Ishikawa (cell line): ENCODE measurements around the gene MGAT3.

Experiments used
- CEBPB ChIP-seq: IDR thresholded peaks from 2 replicates; pipeline ENCODE4 v1.6.1; 2012
- CREB1 ChIP-seq: IDR thresholded peaks from 2 replicates; pipeline ENCODE4 v1.6.1; 2012; ENCODE audit warnings: low read depth
- EGR1 ChIP-seq: IDR thresholded peaks from 2 replicates; pipeline ENCODE4 v1.6.1; 2012
- EP300 ChIP-seq: IDR thresholded peaks from 2 replicates; pipeline ENCODE4 v1.6.1; 2012; ENCODE audit warnings: borderline replicate concordance
- FOXM1 ChIP-seq: IDR thresholded peaks from 2 replicates; pipeline ENCODE4 v1.6.1; 2012; ENCODE audit warnings: low read depth, borderline replicate concordance
- MAX ChIP-seq: IDR thresholded peaks from 2 replicates; pipeline ENCODE4 v1.6.1; 2012
- NFIC ChIP-seq: IDR thresholded peaks from 2 replicates; pipeline ENCODE4 v1.6.1; 2012
- RAD21 ChIP-seq: IDR thresholded peaks from 2 replicates; pipeline ENCODE4 v1.6.1; 2012; ENCODE audit warnings: low read depth
- TAF1 ChIP-seq: IDR thresholded peaks from 2 replicates; pipeline ENCODE4 v1.6.1; 2012; ENCODE audit warnings: low read depth, mild to moderate bottlenecking
- TCF12 ChIP-seq: IDR thresholded peaks from 2 replicates; pipeline ENCODE4 v1.6.1; 2012; ENCODE audit warnings: low read depth
- TEAD4 ChIP-seq: IDR thresholded peaks from 2 replicates; pipeline ENCODE4 v1.6.1; 2012
- USF1 ChIP-seq: IDR thresholded peaks from 2 replicates; pipeline ENCODE4 v1.6.1; 2012
- YY1 ChIP-seq: IDR thresholded peaks from 2 replicates; pipeline ENCODE4 v1.6.1; 2012; ENCODE audit warnings: low read depth
- ZBTB7A ChIP-seq: IDR thresholded peaks from 2 replicates; pipeline ENCODE4 v1.6.1; 2012; ENCODE audit warnings: low read depth
- TF ChIP-seq, protein P1 (sequence below): IDR thresholded peaks from 2 replicates; pipeline ENCODE4 v1.6.1; 2012; ENCODE audit warnings: low read depth, mild to moderate bottlenecking

MGAT3 gene

GRCh38 chr22:39535831-39536449, 79.1 kb downstream of the MGAT3 start:
- TF ChIP-seq CEBPB, result no peak
- TF ChIP-seq EGR1, result no peak
- TF ChIP-seq EP300, result no peak
- no peak for TF ChIP-seq NFIC
- TF ChIP-seq CREB1, result no peak
- TF ChIP-seq, protein P1, sequence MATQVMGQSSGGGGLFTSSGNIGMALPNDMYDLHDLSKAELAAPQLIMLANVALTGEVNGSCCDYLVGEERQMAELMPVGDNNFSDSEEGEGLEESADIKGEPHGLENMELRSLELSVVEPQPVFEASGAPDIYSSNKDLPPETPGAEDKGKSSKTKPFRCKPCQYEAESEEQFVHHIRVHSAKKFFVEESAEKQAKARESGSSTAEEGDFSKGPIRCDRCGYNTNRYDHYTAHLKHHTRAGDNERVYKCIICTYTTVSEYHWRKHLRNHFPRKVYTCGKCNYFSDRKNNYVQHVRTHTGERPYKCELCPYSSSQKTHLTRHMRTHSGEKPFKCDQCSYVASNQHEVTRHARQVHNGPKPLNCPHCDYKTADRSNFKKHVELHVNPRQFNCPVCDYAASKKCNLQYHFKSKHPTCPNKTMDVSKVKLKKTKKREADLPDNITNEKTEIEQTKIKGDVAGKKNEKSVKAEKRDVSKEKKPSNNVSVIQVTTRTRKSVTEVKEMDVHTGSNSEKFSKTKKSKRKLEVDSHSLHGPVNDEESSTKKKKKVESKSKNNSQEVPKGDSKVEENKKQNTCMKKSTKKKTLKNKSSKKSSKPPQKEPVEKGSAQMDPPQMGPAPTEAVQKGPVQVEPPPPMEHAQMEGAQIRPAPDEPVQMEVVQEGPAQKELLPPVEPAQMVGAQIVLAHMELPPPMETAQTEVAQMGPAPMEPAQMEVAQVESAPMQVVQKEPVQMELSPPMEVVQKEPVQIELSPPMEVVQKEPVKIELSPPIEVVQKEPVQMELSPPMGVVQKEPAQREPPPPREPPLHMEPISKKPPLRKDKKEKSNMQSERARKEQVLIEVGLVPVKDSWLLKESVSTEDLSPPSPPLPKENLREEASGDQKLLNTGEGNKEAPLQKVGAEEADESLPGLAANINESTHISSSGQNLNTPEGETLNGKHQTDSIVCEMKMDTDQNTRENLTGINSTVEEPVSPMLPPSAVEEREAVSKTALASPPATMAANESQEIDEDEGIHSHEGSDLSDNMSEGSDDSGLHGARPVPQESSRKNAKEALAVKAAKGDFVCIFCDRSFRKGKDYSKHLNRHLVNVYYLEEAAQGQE, result no peak
- no peak for TF ChIP-seq YY1

DNA sequence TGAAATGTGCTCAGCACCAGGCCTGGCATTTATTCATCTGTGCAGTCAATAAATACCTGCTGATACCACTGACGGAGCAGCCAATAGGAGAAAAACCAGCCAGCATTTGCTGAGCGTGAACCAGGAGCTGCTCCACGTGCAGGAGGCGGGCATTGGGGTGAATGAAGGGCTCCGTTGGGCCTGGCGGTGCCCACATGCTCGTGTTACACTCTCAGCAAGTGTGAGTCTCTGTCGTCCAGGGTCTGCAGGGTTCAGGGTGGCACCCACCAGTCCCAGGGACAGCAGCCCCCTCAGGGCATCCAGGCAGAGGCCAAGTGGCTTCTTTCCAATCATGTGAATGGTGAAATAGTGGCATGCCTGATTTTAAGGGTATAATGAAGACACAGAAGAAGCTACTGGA, 79.9 kb downstream of the MGAT3 start:
- TF ChIP-seq EP300 (no peak), EGR1 (no peak), USF1 (no peak), TAF1 (no peak), YY1 (no peak), RAD21 (no peak), FOXM1 (no peak), ZBTB7A (no peak), CEBPB (no peak), TCF12 (no peak), MAX (no peak), NFIC (no peak), TEAD4 (no peak), CREB1 (no peak)
- TF ChIP-seq, protein P1, result no peak

GRCh38 chr22:39537975-39538374, 81.2 kb downstream of the MGAT3 start:
- TF ChIP-seq, protein P1, result no peak
- TF ChIP-seq EGR1 (no peak), TEAD4 (no peak), FOXM1 (no peak), EP300 (no peak), YY1 (no peak), ZBTB7A (no peak), MAX (no peak), TCF12 (no peak), TAF1 (no peak), CREB1 (no peak), CEBPB (no peak), USF1 (no peak), RAD21 (no peak), NFIC (no peak)
